ENCODE results near the gene NME5. TPM values are rescaled to one million over a fixed set of nuclear protein-coding genes. Genes with fewer than 3 reads are reported as not detected.

NME5 gene, protein sequence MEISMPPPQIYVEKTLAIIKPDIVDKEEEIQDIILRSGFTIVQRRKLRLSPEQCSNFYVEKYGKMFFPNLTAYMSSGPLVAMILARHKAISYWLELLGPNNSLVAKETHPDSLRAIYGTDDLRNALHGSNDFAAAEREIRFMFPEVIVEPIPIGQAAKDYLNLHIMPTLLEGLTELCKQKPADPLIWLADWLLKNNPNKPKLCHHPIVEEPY
- total RNA-seq (ENCODE audit: low replicate concordance): 4.3 and 7.8 TPM in 2 replicates
- long read RNA-seq, partial matches to known transcripts: 0 of 7 reads
- long read RNA-seq, other reads (novel, unspliced or antisense): 4 of 7 reads

DNA sequence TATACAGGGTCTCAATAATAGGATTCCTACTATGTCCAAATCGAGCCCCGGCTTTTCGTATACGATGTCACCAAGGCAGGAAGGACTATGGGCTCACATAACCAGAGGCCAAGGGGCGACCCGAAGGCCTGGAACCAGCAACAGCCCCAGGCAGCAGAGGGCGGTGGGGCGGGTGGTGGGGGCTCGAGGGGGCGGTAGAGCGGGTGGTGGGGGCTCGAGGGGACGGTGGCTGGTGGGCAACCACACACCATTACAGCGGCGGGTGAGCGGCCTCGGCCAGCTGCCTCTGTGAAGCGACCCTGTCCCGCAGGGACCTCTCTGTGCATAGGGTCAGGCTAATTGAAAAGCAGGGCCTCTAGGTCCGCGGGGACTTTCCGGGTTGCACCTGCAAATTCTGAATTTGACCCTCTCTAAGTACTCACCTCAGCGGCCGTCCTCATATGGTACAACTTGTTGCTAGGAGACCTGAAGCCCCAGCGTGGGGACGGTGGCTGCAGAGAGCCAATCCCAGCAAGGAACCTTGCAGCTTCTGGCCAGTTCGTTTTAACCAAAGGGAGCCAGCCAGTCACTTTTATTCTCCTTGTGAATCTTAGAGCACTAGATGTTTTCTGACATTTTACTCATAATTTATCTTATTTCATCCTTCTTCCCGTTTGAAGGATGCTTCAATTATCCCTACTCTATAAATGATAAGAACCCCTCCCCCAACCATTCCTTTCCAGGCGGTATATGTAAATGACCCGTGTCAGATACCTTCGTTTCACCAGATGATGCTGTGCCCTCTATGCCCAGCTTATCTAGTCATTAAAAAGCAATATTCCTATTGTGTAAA is at the start of gene NME5:
Gene NME5 (minus strand): TSS at position 480 of the 832 bp plus-strand sequence. CDS start 648 bp downstream, outside the sequence.
- Mint-ChIP-seq H3K9me3 (no peaks in the 10 kb centered on the region), H3K27ac (no peak within 1 kb of the TSS)

GRCh38 chr5:138188626-138189025 is 49.4 kb upstream of the NME5 start:
- Mint-ChIP-seq H3K4me1 (ENCODE audit: unreplicated experiment) (no peaks in the 10 kb centered on the region), H3K36me3 (peaks cover 8% of the 10 kb centered on the region)

More for the DNA sequence above, at the start of gene NME5:
- H3K4me1 Mint-ChIP-seq (ENCODE audit: unreplicated experiment): peaks cover 8% of the 10 kb centered on the region
- H3K36me3 Mint-ChIP-seq: no peaks in the 10 kb centered on the region
- peak; percentile 74 for DNase-seq (ENCODE audit: extremely low spot score, unreplicated experiment)
- no peak for TF ChIP-seq CTCF (conservative IDR thresholded peaks at IDR 0.05)
- no peaks in the 10 kb centered on the region for H3K27me3 Mint-ChIP-seq
- H3K4me3 Mint-ChIP-seq: peak within 1 kb of the TSS; percentile 89

DNA sequence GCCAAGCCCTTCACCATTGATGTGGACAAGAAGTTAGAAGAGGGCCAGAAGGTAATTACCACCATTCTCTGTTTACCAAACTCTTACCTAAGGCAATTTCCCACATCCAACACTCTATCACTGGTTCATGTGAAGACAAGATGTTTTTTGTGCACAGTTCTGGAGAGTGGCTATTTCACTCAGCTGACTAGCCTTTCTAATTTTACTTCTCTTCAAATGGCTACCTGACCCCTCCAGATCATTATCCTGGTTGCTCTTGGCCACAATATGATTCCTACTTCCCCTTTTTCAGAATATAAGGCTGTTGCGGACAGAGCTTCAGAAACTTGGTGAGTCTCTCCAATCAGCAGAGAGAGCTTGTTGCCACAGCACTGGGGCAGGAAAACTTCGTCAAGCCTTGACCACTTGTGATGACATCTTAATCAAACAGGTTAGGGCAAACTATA is 46.8 kb upstream of the NME5 start:
- no peak for TF ChIP-seq CTCF (conservative IDR thresholded peaks at IDR 0.05)
- Mint-ChIP-seq H3K9me3 (no peaks in the 10 kb centered on the region), H3K27ac (no peak overlapping the region), H3K4me1 (ENCODE audit: unreplicated experiment) (no peaks in the 10 kb centered on the region), H3K27me3 (no peaks in the 10 kb centered on the region), H3K4me3 (no peak overlapping the region), H3K36me3 (peaks cover 12% of the 10 kb centered on the region)
- no peak for DNase-seq (ENCODE audit: extremely low spot score, unreplicated experiment)

More at GRCh38 chr5:138188626-138189025, 49.4 kb upstream of the NME5 start:
- Mint-ChIP-seq H3K27ac (peak overlapping the region; percentile 30), H3K27me3 (no peaks in the 10 kb centered on the region), H3K9me3 (no peaks in the 10 kb centered on the region), H3K4me3 (no peak overlapping the region)
- TF ChIP-seq CTCF (conservative IDR thresholded peaks at IDR 0.05): no peak
- no peak for DNase-seq (ENCODE audit: extremely low spot score, unreplicated experiment)

DNA sequence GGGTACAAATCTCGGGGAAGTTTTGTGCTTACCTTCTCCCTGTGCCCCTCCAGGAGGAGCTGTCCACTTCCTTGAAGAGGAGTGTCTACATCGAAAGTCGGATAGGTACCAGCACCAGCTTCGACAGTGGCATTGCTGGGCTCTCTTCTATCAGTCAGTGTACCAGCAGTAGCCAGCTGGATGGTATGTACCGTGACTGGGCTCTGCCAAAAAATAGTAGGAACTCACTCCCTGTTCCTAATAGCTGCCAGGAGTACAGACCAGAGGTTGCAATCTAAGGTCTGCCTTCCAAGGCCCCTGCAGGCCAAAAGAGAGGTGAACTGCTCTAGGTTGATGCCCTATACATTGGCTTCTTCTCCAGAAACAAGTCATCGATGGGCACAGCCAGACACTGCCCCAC is 43.6 kb upstream of the NME5 start:
- Mint-ChIP-seq H3K27ac (no peak overlapping the region), H3K4me3 (no peak overlapping the region), H3K36me3 (peaks cover 7% of the 10 kb centered on the region), H3K27me3 (no peaks in the 10 kb centered on the region), H3K4me1 (ENCODE audit: unreplicated experiment) (peaks cover 9% of the 10 kb centered on the region), H3K9me3 (no peaks in the 10 kb centered on the region)
- no peak for DNase-seq (ENCODE audit: extremely low spot score, unreplicated experiment)
- TF ChIP-seq CTCF (conservative IDR thresholded peaks at IDR 0.05): no peak

- H3K27me3 Mint-ChIP-seq: no peaks in the 10 kb centered on the region
- peaks cover 4% of the 10 kb centered on the region for H3K36me3 Mint-ChIP-seq
- no peaks in the 10 kb centered on the region for H3K9me3 Mint-ChIP-seq
- H3K4me3 Mint-ChIP-seq: no peak overlapping the region
- TF ChIP-seq CTCF (conservative IDR thresholded peaks at IDR 0.05): no peak
- no peak overlapping the region for H3K27ac Mint-ChIP-seq
- DNase-seq (ENCODE audit: extremely low spot score, unreplicated experiment): no peak
- peaks cover 13% of the 10 kb centered on the region for H3K4me1 Mint-ChIP-seq (ENCODE audit: unreplicated experiment)
Measured at GRCh38 chr5:138180841-138181240, 41.6 kb upstream of the NME5 start.

Measured in type B pancreatic cell (in vitro differentiated cells).